RPMI7951 (cell line): Measurements from ENCODE around the gene RPL27A. TPM values are rescaled to one million over a fixed set of nuclear protein-coding genes. Genes with fewer than 3 reads are reported as not detected.

Source experiments
- DNase-seq: peaks from one replicate; pipeline ENCODE4 v3.0.0-alpha.2; 2012; ENCODE audit warnings: low read depth
- total RNA-seq: library from RNA; depleted of rRNA; stranded (reverse); fragments of >200 nt; shearing (Covaris generic); gene quantifications from 2 replicates; pipeline ENCODE4 v1.2.3, GENCODE V29; 2014

The RPL27A gene
- total RNA-seq, 1 experiment from 2014 or later = 953 TPM

DNA sequence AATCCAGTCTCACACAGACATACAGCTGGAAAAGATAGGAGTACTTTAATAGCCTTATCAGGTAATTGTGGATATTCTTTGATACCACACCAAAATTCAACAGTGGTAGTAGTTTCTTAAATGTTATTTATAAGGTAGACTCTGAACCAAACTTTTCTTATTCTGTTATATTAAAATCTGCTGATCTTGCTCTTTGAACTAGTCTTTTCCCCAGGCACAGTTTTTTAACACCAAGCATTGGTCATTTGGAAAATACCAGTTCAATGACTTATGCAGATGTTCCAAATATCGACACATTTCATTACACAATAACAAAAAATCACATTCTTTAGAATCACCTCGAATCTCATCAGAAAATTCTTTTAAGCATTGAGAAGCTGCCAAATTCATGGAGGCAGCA, 7.7 kb upstream of the RPL27A start:
- DNase-seq = no peak

DNA sequence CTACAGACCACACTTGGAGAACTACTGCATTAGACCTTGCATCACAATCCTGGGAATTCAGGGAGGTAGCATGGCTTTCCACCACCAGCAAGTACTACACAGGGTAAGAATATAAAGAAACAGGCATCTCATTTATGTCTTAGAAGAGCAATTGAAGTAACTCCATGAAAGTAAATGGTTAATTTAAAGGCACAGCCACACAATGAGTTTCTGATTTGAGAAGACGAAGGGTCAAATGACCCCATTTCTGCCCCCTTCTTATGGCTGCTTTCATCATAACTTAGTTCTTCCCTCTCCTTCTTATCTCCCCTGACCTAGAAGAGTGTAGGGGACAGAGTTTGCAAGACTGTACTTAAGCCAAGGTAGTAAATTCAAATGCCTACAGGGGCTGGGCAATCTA, 6.1 kb upstream of the RPL27A start:
- DNase-seq = no peak

- no peak for DNase-seq
These were observed 3.6 kb upstream of the RPL27A start for GRCh38 chr11:8679006-8679405.

- no peak for DNase-seq
These were observed 722 bp upstream of the RPL27A start for GRCh38 chr11:8681837-8682302.

- no peak for DNase-seq
These were observed 669 bp downstream of the RPL27A start for GRCh38 chr11:8683115-8683807.

GRCh38 chr11:8684600-8685290, 2.2 kb downstream of the RPL27A start:
- DNase-seq = no peak

- no peak for DNase-seq
These were observed 2.7 kb downstream of the RPL27A start for GRCh38 chr11:8685306-8685705.

GRCh38 chr11:8685820-8686219, 3.2 kb downstream of the RPL27A start:
- no peak for DNase-seq

DNA sequence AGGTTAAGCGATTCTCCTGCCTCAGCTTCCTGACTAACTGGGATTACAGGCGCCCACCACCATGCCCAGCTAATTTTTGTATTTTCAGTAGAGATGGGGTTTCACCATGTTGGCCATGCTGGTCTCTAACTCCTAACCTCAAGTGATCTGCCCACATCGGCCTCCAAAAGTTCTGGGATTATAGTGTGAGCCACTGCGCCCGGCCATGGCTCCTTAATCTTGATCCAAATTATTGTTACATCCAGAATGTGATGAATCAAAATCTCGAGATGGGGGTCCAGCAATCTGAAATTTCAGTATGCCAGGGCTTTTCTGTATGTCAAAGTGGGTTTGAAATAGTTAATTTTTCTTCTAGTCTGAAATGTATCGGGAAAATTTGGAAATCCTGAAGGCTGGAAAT, 3.7 kb downstream of the RPL27A start:
- DNase-seq = no peak

- DNase-seq = peak; percentile 96
These were observed 6.1 kb downstream of the RPL27A start for GRCh38 chr11:8688414-8689362.

DNA sequence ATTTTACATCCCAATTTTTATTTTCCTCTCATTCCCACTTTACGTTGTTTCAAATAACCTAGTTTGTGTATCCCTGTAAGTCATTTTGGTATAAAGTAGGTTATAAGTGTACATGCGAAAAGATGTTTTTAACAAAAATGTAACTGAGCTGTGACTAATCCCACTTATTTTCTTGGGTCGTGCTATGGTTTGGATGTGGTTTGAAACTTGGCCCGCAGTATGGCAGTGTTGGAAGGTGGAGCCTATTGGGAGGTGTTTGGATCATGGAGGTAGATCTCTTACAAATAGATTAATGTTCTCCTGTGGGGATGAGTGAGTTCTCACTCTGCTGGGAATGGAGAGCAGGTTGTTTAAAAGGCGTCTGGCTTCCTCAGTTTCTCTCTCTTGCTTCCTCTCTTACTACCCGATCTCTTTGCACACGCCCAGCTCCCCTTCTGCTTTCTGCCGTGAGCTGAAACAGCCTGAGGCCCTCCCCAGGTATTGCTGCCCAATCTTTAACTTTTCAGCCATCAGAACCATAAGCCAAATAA, 7.2 kb downstream of the RPL27A start:
- DNase-seq = peak; percentile 55

- no peak for DNase-seq
These were observed 8.1 kb downstream of the RPL27A start for GRCh38 chr11:8690374-8691342.

DNA sequence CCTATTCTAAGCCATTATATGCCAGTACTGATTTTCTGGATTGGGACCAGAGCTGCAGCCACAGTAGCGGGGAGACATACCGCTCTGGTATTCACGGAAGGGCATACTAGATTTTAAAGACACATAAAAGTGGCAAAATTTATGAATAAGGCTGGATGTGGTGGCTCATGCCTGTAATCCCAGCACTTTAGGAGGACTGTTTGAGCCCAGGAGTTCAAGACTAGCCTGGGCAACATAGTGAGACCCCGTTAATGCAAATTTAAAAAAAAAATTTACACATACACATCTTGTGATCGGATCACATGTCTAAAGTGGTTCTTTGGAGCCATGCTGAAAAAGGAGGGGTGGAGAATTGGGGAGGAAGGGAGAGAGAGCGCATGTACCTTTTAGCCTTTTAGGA, 9.0 kb downstream of the RPL27A start:
- DNase-seq = no peak

DNA sequence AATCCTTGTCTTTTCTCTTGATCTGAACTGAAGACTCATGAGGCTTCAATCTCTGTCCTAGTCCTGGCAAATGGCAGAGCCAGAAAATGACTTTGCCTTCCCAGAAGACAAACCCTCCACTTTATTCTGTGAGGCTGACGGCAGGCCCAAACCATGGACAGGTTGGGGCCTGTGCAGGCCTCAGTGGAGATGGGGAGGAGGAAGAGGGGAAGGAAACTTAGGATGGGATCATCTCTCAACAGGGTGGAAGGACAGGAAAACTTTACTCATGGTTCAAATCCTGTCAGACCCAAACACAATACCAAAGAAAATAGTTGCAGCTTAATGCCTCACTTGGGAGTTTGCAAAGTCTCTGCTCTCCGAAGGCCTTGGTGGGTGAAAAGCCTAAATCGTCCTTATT, 9.8 kb downstream of the RPL27A start:
- no peak for DNase-seq

GRCh38 chr11:8693010-8693551, 10.5 kb downstream of the RPL27A start:
- peak; percentile 53 for DNase-seq

DNA sequence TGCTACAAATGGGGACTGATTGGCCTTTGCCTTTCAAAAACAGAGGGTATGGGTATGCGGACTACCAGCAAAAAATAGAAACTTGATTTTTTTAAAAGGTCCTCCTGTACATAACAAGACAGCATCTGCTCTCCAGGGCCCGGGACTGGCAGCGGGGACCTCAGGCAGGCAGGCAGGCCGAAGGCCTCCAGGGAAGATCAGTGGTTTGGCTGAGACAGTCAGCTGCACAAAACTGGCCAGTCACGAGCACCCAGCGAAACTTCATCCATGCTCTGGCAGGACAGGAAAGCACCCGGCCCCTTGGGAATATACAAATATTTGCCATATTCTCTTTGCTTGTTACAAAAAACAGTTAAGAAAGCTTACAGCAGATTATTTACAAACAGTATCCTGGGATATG, 11.0 kb downstream of the RPL27A start:
- peak; percentile 64 for DNase-seq

DNA sequence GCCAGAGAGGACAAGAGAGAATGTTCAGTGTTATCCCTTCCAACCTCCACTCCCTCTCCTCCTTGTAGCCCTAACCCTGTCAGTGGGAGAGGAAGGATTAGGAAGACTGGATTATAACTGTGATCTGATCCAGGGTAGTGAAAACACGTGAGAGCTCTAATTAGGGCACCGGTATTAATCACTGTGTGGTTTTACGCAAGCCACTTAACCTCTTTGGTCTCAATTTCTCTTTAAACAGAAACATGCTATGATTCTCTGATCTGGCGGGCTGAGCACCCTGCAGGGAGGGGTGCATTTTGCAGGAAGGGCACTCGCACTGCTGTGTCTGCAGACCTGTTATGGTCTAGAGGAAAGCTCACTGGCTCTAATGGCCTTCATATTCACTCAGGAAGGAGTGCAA, 11.5 kb downstream of the RPL27A start:
- DNase-seq = no peak

DNA sequence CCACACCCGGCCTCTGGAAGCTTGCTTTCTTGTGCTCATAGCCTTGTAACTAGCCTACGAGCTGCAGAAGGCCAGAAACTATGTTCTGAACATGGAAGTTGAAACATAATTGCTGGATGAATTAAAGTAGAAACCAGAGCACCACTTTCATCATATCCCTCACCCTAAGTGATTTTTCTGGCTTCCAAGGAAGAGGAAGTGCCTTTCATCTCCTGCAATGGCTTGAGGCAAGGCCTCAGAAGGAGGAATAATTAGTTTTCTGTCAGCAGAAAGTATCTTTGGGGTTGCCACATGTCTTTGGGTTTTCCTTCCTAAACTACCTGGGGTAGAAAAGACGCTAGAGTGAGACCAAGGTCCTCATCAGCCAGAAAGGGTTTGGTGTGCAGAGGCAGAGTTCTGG, 14.5 kb downstream of the RPL27A start:
- no peak for DNase-seq

- DNase-seq = no peak
These were observed 15.8 kb downstream of the RPL27A start for GRCh38 chr11:8698379-8698851.

DNA sequence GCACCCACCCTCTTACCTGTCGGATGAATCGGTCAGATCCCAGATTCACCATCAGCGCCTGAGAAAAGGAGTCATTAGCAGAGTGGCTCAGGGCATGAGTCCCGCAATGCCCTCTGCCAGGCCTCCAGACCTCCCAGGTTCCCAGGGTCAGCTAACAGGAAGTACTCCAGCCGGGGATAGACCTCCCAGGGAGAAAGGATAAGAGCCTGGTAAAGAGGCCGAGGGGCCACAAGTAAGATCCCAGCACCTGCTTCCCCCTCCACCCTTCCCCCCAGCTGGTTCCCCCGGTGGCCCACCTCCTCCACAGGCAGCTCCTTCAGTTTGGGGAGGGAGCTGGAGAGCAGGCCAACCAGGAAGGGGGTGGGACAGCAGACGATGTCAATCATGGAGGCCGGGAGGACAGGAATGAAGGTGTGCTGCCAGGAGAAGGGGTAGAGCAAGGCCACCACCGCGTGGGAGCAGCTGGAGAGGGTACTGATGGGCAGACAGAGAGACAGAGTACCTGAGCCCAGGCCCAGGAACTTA, 16.4 kb downstream of the RPL27A start:
- DNase-seq = no peak
